Testis (tissue), 2 donors: Measurements from ENCODE around the gene AASS.

ENCODE experiments used
- CTCF ChIP-seq, 3 experiments: fragments of 450-650 bp in 2 of 3; fragments of 200-600 bp in 1 of 3; sonication (generic) in 1 of 3; IDR thresholded peaks; one replicate each; pipeline ENCODE4 v1.5.1; 2016 to 2019; ENCODE audit warnings: antibody characterized with exemption in 3 of 3, mild to moderate bottlenecking in 2 of 3, moderate library complexity in 1 of 3
- POLR2A ChIP-seq: fragments of 450-650 bp; IDR thresholded peaks from one replicate; pipeline ENCODE4 v1.6.1; 2017; ENCODE audit warnings: antibody characterized with exemption, mild to moderate bottlenecking, moderate library complexity

- TF ChIP-seq CTCF (IDR thresholded peaks at IDR 0.05) (no peak), POLR2A (no peak)
These were observed 10.6 kb downstream of the AASS start for GRCh38 chr7:122133477-122133876.
